SK-N-MC (cell line): Measurements from ENCODE around the gene TAC3.
"Not testable (repeated sequence)": the region's sequence is repeated elsewhere in the genome, so short reads cannot be mapped to it uniquely, and the experiment has no call there.

ENCODE experiments used
- DNase-seq: peaks from one replicate; pipeline ENCODE4 v3.0.0-alpha.2; 2011; ENCODE audit warnings: low read depth, low spot score
- H3K27ac ChIP-seq: fragments of 200-600 bp; sonication (generic); 2 replicates; pipeline ENCODE4 v1.5.1; 2016; ENCODE audit warnings: mixed run types
- H3K36me3 ChIP-seq: fragments of 200-600 bp; sonication (generic); 2 replicates; pipeline ENCODE4 v1.6.1; 2017; ENCODE audit warnings: antibody characterized with exemption, low read length, mixed read lengths; ENCODE audit not compliant: insufficient read depth
- H3K4me3 ChIP-seq: fragments of 200-600 bp; sonication (generic); 2 replicates; pipeline ENCODE4 v1.5.1; 2016
- H3K9ac ChIP-seq: fragments of 200-600 bp; sonication (generic); 2 replicates; pipeline ENCODE4 v1.8.0; 2017; ENCODE audit warnings: mixed run types, mixed read lengths; ENCODE audit not compliant: insufficient read length
- H3K9me3 ChIP-seq: fragments of 200-600 bp; sonication (generic); 2 replicates; pipeline ENCODE4 v1.6.1; 2017; ENCODE audit warnings: low read depth, mild to moderate bottlenecking, antibody characterized with exemption, low read length, moderate library complexity, mixed read lengths
- EZH2 ChIP-seq: fragments of 200-600 bp; sonication (generic); IDR thresholded peaks from one replicate; pipeline ENCODE4 v1.6.1; 2017; ENCODE audit warnings: antibody characterized with exemption
- FOXP2 ChIP-seq: optimal IDR thresholded peaks from 2 replicates; pipeline ENCODE3; 2011; ENCODE audit warnings: mild to moderate bottlenecking, moderate library complexity; ENCODE audit not compliant: insufficient read depth; ENCODE audit errors: extremely low read length, control extremely low read depth
- POLR2AphosphoS5 ChIP-seq: IDR thresholded peaks from 2 replicates; pipeline ENCODE4 v1.6.1; 2012; ENCODE audit warnings: mild to moderate bottlenecking, low read depth, low read length, borderline replicate concordance

Gene TAC3

DNA sequence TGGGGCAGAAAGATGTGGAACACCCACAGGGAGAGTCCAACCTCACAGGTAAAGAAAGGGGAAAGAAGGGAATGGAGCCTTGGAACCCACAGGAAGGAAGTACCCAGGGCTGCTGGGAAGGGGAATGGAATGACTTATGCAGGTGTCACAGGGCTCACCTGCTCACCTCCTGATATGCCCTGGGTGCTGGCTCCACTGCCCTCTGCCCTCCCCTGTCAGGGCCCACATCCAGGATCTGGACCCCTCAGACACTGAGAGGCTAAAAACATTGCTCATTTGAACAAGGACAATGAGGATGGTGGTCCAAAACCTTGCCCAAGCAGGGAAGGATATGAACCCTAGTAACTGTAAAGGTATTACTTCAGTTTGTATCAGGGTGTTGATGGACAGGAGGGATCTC lies 29.3 kb downstream of the TAC3 start:
- Histone ChIP-seq H3K36me3 (no peaks in the 10 kb centered on the region), H3K9me3 (no peaks in the 10 kb centered on the region), H3K27ac (no peak overlapping the region), H3K9ac (no peak overlapping the region), H3K4me3 (no peak overlapping the region)
- DNase-seq, result no peak
- TF ChIP-seq POLR2AphosphoS5, result no peak
- TF ChIP-seq FOXP2, result no peak
- TF ChIP-seq EZH2, result no peak

DNA sequence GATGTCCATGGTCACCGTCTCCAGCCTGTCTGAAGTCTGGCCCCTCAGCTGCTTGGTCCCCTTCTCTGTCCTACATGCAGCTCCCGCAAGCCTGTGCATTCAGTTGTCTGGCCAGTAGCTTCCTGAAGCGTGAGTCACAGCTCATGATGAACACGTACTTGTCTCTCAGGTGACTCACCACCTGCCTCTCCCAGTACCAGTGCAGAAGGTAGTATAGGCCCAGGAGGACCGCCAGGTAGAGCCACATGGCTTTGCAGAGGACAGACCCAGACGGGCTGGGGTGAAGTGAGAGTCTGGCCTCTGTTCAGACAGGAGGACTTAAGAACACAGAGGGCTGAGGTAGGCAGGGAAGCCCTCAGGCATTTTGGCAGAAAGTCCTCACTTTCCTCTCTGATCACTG lies 30.6 kb downstream of the TAC3 start:
- H3K9ac ChIP-seq, result not testable (repeated sequence)

GRCh38 chr12:56983386-56983785 lies 32.9 kb downstream of the TAC3 start:
- TF ChIP-seq EZH2, result no peak
- no peak for TF ChIP-seq FOXP2
- TF ChIP-seq POLR2AphosphoS5, result no peak

More for the DNA sequence above, 30.6 kb downstream of the TAC3 start:
- not testable (repeated sequence) for H3K36me3 ChIP-seq, H3K9me3 ChIP-seq, H3K4me3 ChIP-seq, H3K27ac ChIP-seq, DNase-seq

DNA sequence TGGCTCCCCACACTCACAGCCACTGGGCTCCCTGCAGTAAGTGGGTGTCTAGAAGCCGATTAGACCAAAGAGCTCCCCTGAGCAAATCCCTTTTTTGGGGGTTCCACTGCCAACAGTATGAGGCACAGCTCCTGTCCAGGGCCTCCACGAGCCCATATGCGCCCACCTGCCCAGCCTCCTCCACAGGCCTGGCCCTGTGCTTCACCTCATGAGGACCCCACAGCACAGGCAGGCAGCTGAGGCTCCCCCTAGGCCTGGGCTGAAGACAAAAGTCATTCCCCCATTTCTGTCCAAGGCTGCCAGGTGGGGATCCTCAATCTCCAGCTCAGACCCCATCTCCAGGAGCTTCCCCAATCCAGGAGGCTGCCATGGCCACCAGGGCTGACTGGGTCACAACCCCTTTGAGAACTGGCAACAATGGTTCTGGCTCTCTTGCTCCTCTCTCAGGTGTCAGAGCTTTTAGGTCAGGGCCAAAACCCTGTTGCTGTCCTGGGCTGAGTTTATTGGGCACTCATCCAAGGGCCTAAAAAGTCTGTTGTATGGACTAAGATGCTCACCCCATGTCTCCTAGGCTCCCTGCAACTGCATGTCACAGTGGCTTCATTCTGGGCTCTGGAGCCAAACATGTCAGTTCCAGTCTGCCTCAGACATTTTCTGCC lies 33.6 kb downstream of the TAC3 start:
- H3K27ac ChIP-seq, H3K4me3 ChIP-seq, H3K36me3 ChIP-seq, H3K9me3 ChIP-seq, DNase-seq, H3K9ac ChIP-seq: not testable (repeated sequence)

More at GRCh38 chr12:56983386-56983785, 32.9 kb downstream of the TAC3 start:
- H3K27ac ChIP-seq, result no peak overlapping the region
- no peak overlapping the region for H3K9ac ChIP-seq
- H3K36me3 ChIP-seq, result no peaks in the 10 kb centered on the region
- DNase-seq, result no peak
- no peaks in the 10 kb centered on the region for H3K9me3 ChIP-seq
- no peak overlapping the region for H3K4me3 ChIP-seq

DNA sequence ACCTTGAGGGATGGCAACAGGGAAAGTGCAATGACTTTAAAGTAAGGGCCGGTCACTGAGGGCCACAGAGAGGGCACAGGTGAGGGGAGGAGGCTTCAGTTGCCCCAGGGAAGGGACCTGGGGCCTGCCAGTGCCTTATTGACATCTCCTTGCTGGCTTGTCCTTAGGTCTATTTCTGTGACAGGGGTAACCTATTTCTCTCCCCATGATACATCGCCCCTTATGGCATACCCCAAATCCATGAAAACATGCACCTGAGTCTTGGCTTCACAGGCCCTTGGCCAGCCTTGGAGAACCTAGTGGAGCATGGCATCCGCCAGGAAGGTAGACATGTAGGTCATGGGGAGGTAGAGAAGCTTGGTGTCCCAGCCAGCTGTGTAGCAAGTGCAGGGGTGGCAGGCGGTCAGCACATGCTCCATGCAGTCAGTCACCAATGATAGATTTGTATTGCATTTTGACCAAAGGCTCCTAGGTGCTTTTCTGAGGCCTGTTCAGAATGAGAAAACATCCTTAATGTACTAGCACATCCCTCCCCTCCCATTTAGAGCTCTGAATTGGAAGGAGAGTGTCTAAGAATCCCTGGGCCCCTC lies 35.3 kb downstream of the TAC3 start:
- Histone ChIP-seq H3K27ac (no peak overlapping the region), H3K9me3 (no peaks in the 10 kb centered on the region)
- TF ChIP-seq FOXP2, result no peak

GRCh38 chr12:56980268-56980667 lies 36.1 kb downstream of the TAC3 start:
- Histone ChIP-seq H3K27ac (no peak overlapping the region), H3K9me3 (no peaks in the 10 kb centered on the region), H3K4me3 (no peak overlapping the region), H3K36me3 (no peaks in the 10 kb centered on the region), H3K9ac (no peak overlapping the region)
- DNase-seq, result no peak
- TF ChIP-seq POLR2AphosphoS5 (no peak), EZH2 (no peak), FOXP2 (no peak)

More for the DNA sequence above, 35.3 kb downstream of the TAC3 start:
- no peak for DNase-seq
- Histone ChIP-seq H3K4me3 (no peak overlapping the region), H3K9ac (no peak overlapping the region), H3K36me3 (no peaks in the 10 kb centered on the region)

GRCh38 chr12:56979628-56980027 lies 36.7 kb downstream of the TAC3 start:
- no peak overlapping the region for H3K27ac ChIP-seq
- H3K9ac ChIP-seq, result no peak overlapping the region
- no peaks in the 10 kb centered on the region for H3K36me3 ChIP-seq
- no peak for TF ChIP-seq POLR2AphosphoS5
- DNase-seq, result no peak
- H3K4me3 ChIP-seq, result no peak overlapping the region
- H3K9me3 ChIP-seq, result no peaks in the 10 kb centered on the region

- Histone ChIP-seq H3K9ac (no peak overlapping the region), H3K4me3 (no peak overlapping the region), H3K9me3 (no peaks in the 10 kb centered on the region), H3K27ac (no peak overlapping the region), H3K36me3 (no peaks in the 10 kb centered on the region)
- DNase-seq, result no peak
- TF ChIP-seq EZH2 (no peak), POLR2AphosphoS5 (no peak), FOXP2 (no peak)
These were observed 37.8 kb downstream of the TAC3 start for GRCh38 chr12:56978397-56979138.

DNA sequence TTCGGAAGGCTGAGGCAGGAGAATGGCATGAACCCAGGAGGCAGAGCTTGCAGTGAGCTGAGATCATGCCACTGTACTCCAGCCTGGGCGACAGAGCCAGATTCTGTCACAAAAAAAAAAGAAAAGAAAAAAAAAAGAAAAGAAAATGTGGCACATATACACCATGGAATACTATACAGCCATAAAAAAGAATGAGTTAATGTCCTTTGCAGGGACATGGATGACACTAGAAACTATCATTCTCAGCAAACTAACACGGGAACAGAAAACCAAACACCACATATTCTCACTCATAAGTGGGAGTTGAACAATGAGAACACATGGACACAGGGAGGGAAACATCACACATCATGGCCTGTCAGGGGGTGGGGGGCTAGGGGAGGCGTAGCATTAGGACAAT lies 39.0 kb downstream of the TAC3 start:
- not testable (repeated sequence) for H3K36me3 ChIP-seq, H3K9me3 ChIP-seq, DNase-seq, H3K27ac ChIP-seq, H3K9ac ChIP-seq, H3K4me3 ChIP-seq

DNA sequence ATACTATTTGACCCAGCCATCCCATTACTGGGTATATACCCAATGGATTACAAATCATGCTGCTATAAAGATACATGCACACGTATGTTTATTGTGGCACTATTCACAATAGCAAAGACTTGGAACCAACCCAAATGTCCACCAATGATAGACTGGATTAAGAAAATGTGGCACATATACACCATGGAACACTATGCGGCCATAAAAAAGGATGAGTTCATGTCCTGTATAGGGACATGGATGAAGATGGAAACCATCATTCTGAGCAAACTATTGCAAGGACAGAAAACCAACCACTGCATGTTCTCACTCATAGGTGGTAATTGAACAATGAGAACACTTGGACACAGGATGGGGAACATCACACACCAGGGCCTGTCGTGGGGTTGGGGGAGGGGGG lies 42.1 kb downstream of the TAC3 start:
- H3K4me3 ChIP-seq, H3K27ac ChIP-seq, H3K36me3 ChIP-seq, H3K9ac ChIP-seq, H3K9me3 ChIP-seq, DNase-seq: not testable (repeated sequence)

DNA sequence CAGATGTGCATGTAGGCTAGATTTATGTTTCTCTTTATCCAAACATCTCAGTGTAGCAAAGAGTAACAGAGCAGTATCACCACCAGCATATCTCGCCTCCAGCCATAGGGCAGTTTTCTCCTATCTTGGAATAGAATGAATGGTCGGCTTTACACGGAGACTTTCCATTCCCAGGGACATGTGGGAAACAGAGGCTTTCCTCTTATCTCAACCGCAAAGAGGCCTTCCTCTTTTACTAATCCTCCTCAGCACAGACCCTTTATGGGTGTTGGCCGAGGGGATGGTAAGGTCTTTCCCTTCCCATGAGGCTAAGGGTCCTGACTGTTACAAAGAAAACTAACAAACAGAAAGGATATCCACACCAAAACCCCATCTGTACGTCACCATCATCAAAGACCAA lies 47.4 kb downstream of the TAC3 start:
- not testable (repeated sequence) for H3K9me3 ChIP-seq, DNase-seq, H3K4me3 ChIP-seq, H3K36me3 ChIP-seq, H3K27ac ChIP-seq, H3K9ac ChIP-seq

- H3K9me3 ChIP-seq, H3K36me3 ChIP-seq, DNase-seq, H3K27ac ChIP-seq, H3K9ac ChIP-seq, H3K4me3 ChIP-seq: not testable (repeated sequence)
These were observed 50.2 kb downstream of the TAC3 start for GRCh38 chr12:56965997-56966642.

- H3K9ac ChIP-seq, H3K36me3 ChIP-seq, DNase-seq, H3K4me3 ChIP-seq, H3K9me3 ChIP-seq, H3K27ac ChIP-seq: not testable (repeated sequence)
These were observed 51.2 kb downstream of the TAC3 start for GRCh38 chr12:56965124-56965523.
